22Rv1 (cell line): ENCODE measurements around the gene MAPK9.

Experiments
- ZFX ChIP-seq: fragments of 450-650 bp; IDR thresholded peaks from 2 replicates; pipeline ENCODE4 v1.6.1; 2017; ENCODE audit warnings: antibody characterized with exemption, borderline replicate concordance
- TF ChIP-seq, protein P1 (sequence below): fragments of 450-650 bp; IDR thresholded peaks from 2 replicates; pipeline ENCODE4 v1.5.1; 2017; ENCODE audit warnings: mild to moderate bottlenecking

DNA sequence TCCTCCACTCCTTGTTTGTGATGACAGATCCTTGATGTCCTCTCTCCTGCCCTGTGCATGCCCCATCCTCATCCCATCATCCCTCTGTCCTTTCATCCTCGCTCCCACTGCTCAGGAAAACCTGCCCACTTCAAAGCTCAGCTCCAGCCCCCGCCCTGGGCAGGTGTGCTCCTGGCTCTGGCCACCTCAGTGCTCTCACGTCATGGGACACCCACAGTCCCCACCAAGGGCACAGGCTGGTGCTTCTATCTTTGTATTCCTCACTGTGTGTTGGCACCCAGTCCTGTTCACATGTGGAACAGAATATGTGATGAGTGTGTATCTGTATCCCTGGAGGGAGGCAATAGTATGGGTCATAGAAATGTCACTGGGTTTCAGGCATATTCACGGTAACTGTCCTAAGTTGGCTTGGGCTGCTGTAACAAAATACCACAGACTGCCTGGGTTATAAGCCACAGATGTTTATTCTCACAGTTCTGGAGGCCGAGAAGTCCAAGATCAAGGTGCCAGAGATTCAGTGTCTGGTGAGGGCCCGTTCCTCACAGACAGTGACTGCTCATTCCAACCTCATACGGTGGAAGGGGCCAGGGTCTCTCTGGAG lies 47.8 kb upstream of the MAPK9 start:
- TF ChIP-seq, protein P1, sequence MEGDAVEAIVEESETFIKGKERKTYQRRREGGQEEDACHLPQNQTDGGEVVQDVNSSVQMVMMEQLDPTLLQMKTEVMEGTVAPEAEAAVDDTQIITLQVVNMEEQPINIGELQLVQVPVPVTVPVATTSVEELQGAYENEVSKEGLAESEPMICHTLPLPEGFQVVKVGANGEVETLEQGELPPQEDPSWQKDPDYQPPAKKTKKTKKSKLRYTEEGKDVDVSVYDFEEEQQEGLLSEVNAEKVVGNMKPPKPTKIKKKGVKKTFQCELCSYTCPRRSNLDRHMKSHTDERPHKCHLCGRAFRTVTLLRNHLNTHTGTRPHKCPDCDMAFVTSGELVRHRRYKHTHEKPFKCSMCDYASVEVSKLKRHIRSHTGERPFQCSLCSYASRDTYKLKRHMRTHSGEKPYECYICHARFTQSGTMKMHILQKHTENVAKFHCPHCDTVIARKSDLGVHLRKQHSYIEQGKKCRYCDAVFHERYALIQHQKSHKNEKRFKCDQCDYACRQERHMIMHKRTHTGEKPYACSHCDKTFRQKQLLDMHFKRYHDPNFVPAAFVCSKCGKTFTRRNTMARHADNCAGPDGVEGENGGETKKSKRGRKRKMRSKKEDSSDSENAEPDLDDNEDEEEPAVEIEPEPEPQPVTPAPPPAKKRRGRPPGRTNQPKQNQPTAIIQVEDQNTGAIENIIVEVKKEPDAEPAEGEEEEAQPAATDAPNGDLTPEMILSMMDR, result no peak
- no peak for TF ChIP-seq ZFX
